GM19023 (cell line): ENCODE results near the gene ALG13.
"Not testable (repeated sequence)": the region's sequence is repeated elsewhere in the genome, so short reads cannot be mapped to it uniquely, and the experiment has no call there.

Experiments
- ATAC-seq: cut with Tn5 transposase; IDR thresholded peaks from one replicate; pipeline ENCODE4 v1.9.1; 2021; ENCODE audit warnings: mild to moderate bottlenecking, moderate library complexity; ENCODE audit not compliant: unreplicated experiment

Gene ALG13

GRCh38 chrX:111756486-111756885, 75.5 kb downstream of the ALG13 start:
- ATAC-seq, result no peak

DNA sequence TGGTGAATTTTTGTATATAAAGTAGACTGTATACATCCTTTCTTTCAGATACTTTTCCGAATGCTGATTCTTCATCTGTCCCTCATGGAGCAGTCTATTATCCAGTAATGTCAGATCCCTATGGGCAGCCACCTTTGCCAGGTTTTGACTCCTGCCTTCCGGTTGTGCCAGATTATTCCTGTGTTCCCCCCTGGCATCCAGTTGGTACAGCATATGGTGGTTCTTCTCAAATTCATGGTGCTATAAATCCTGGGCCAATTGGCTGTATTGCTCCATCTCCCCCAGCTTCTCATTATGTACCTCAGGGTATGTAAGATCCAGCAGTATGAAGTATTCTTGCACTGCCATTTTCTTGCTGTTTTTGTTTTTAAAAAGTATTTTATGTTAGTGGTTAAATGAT, 78.7 kb downstream of the ALG13 start:
- ATAC-seq, result no peak

GRCh38 chrX:111761578-111762135, 80.7 kb downstream of the ALG13 start:
- ATAC-seq, result no peak

DNA sequence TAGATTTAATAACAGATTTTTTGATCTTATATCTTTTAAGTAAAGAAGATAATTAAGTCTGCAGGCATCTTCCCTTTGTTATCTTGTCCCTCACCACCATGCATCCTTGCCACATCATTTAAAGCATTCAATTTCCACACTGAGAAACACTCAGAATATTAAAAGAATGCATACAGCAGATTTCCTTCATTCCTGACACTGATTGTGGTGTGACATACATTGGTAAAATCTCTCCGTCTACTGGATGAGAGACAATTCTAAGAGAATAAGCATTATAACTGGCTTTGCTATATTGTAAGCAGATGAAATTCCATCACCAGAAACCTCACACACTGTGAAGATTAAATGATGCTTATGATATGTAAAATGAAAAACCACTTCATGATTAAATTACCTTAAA, 97.6 kb downstream of the ALG13 start:
- no peak for ATAC-seq

DNA sequence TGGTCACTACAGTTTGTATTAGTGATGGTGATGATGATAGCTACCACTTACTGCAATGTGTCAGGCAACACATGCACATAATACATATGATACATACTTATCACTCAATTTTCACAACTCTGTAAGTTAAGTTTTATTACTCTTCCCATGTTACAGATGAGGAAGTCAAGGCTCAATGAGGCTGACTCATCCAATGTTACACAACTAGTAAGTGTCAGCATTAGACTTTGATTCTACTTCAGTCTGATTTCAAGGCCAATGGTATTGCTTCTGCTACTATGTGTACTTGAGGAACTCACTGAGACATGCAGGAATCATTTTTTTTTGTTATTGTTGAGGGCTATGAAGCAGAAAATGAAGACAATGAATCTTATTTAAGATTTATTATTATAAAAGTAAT, 98.6 kb downstream of the ALG13 start:
- ATAC-seq, result no peak

DNA sequence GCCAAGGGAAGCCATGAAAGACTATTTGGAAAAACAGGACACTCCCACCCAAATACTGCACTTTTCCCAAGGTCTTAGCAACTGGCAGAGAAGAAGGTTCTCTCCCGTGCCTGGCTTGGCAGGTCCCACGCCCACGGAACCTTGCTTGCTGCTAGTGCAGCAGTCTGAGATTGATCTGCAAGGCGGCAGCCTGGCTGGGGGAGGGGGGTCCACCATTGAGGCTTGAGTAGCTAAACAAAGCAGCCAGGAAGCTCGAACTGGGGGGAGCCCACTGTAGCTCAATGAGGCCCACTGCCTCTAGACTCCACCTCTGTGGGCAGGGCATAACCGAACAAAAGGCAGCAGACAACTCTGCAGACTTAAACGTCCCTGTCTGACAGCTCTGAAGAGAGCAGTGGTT, 103.7 kb downstream of the ALG13 start:
- ATAC-seq, result no peak

DNA sequence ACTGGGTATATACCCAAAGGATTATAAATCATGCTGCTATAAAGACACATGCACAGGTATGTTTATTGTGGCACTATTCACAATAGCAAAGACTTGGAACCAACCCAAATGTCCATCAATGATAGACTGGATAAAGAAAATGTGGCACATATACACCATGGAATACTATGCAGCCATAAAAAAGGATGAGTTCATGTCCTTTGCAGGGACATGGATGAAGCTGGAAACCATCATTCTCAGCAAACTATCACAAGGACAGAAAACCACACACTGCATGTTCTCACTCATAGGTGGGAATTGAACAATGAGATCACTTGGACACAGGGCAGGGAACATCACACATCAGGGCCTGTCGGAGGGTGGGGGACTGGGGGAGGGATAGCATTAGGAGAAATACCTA, 109.1 kb downstream of the ALG13 start:
- not testable (repeated sequence) for ATAC-seq
